OCI-LY7 (cell line): Measurements from ENCODE around the gene GALNT9. TPM values are rescaled to one million over a fixed set of nuclear protein-coding genes. Genes with fewer than 3 reads are reported as not detected.

Source experiments
- BruUV-seq: library from RNA; stranded (reverse); fragments of 400-500 nt; replicated peaks from 2 replicates; lab custom pipeline; 2021; lab: Mats Ljungman, UMichigan
- CTCF ChIA-PET: fragments of 300-600 bp; sonication (Branson Sonifier 250); formaldehyde crosslinking; loops from one replicate; lab custom pipeline; 2022; ENCODE audit warnings: antibody characterized with exemption; ENCODE audit not compliant: unreplicated experiment; lab: Charles Lee
- POLR2A ChIA-PET: fragments of 300-600 bp; sonication (Branson Sonifier 250); formaldehyde crosslinking; loops from one replicate; lab custom pipeline; 2022; ENCODE audit warnings: antibody characterized with exemption; lab: Charles Lee
- DNase-seq: peaks from one replicate; pipeline ENCODE4 v3.0.0-alpha.2; 2015; ENCODE audit warnings: low spot score
- H2AFZ ChIP-seq: fragments of 200-600 bp; sonication (generic), shearing (Covaris generic); 2 replicates; pipeline ENCODE4 v1.6.1; 2014; ENCODE audit warnings: mild to moderate bottlenecking, antibody characterized with exemption, low read length, moderate library complexity
- H3K27ac ChIP-seq: fragments of 200-600 bp; sonication (generic); 2 replicates; pipeline ENCODE4 v1.5.1; 2014; ENCODE audit warnings: mixed run types, low read depth, mild to moderate bottlenecking, moderate library complexity, low read length, inconsistent platforms; ENCODE audit not compliant: poor library complexity, severe bottlenecking
- H3K36me3 ChIP-seq: fragments of 200-600 bp; sonication (generic); 2 replicates; pipeline ENCODE4 v1.6.1; 2014; ENCODE audit warnings: mild to moderate bottlenecking, antibody characterized with exemption, low read length, moderate library complexity, mixed read lengths; ENCODE audit not compliant: insufficient read depth
- H3K4me1 ChIP-seq: fragments of 200-600 bp; sonication (generic); 2 replicates; pipeline ENCODE4 v1.5.1; 2014; ENCODE audit warnings: mild to moderate bottlenecking, low read length; ENCODE audit not compliant: insufficient read depth, poor library complexity, severe bottlenecking
- H3K4me2 ChIP-seq: fragments of 200-600 bp; sonication (generic); 2 replicates; pipeline ENCODE4 v1.6.1; 2014; ENCODE audit warnings: mild to moderate bottlenecking, low read length
- H3K4me3 ChIP-seq: fragments of 200-600 bp; sonication (generic); 2 replicates; pipeline ENCODE4 v1.5.1; 2014; ENCODE audit warnings: mild to moderate bottlenecking, low read depth, low read length; ENCODE audit not compliant: poor library complexity, severe bottlenecking
- H3K79me2 ChIP-seq: fragments of 200-600 bp; sonication (generic); 2 replicates; pipeline ENCODE4 v1.6.1; 2016; ENCODE audit warnings: low read depth, mild to moderate bottlenecking, low read length, moderate library complexity, mixed read lengths; ENCODE audit not compliant: insufficient read depth
- H3K9me2 ChIP-seq: fragments of 200-600 bp; sonication (generic); 2 replicates; pipeline ENCODE4 v1.6.1; 2016; ENCODE audit warnings: mild to moderate bottlenecking, low read length, mixed read lengths; ENCODE audit not compliant: insufficient read depth
- H3K9me3 ChIP-seq: fragments of 200-600 bp; sonication (generic); 2 replicates; pipeline ENCODE4 v1.6.1; 2014; ENCODE audit warnings: mild to moderate bottlenecking, mixed run types, low read length, mixed read lengths
- H4K20me1 ChIP-seq: fragments of 200-600 bp; sonication (generic); 2 replicates; pipeline ENCODE4 v1.6.1; 2014; ENCODE audit warnings: mild to moderate bottlenecking, antibody characterized with exemption, low read length, moderate library complexity, mixed read lengths; ENCODE audit not compliant: insufficient read depth
- EZH2phosphoT487 ChIP-seq: fragments of 200-600 bp; sonication (generic); IDR thresholded peaks from 2 replicates; pipeline ENCODE4 v1.6.1; 2018; ENCODE audit warnings: low read depth, borderline replicate concordance, mild to moderate bottlenecking, mixed run types, antibody characterized with exemption, low read length, moderate library complexity, mixed read lengths
- intact Hi-C: fragments of 100-400 bp; cut with micrococcal nuclease; formaldehyde crosslinking; loops from one replicate; pipeline ENCODE4 v1.10.0; 2022; ENCODE audit not compliant: unreplicated experiment
- total RNA-seq, 2 experiments: library from RNA; depleted of rRNA in 1 of 2; stranded (reverse); fragments of >200 nt in 1 of 2; shearing (Covaris generic) in 1 of 2; gene quantifications; 2 replicates each; pipeline ENCODE4 v1.2.3, GENCODE V29; 2014 to 2022
- TF ChIP-seq, protein P1 (sequence below): fragments of 200-600 bp; sonication (generic); conservative IDR thresholded peaks from 2 replicates; pipeline ENCODE4 v1.5.1; 2014; ENCODE audit warnings: mild to moderate bottlenecking, antibody characterized with exemption, low read length, moderate library complexity, mixed read lengths

The GALNT9 gene
- total RNA-seq, 2 experiments from 2014 or later: 0.28 TPM; not detected in 1

DNA sequence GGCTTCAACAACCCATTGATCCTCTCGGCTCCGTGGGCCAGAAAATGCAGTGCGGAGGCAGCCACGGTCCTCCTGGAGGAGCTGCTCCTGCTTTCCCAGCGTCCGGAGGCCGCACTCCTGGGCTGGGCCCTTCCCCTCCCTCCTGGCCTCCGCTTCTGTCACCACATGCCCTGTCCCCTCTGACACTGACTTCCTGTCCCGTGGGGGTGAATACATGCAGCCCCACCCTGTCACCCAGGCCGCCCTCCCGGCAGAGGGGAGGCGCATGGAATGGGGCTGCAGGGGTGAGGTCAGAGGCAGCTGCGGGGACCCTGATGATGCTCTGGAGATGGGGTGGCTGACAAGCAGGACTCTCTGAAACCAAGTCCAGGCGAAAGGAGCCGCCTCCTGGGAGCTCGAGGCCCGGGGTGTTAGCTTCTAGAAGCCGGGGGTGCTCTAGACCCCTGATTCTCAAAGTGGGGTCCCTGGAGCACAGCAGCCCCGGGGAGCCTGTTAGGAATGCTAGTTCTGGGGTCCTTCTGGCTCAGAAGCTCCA lies 152.9 kb downstream of the GALNT9 start:
- H3K4me1 ChIP-seq: peaks cover 14% of the 10 kb centered on the region
- no peaks in the 10 kb centered on the region for H4K20me1 ChIP-seq
- BruUV-seq: no TSS peak
- H3K9me2 ChIP-seq: no peaks in the 10 kb centered on the region
- intact Hi-C loops: no loop called here
- no peaks in the 10 kb centered on the region for H3K79me2 ChIP-seq
- no peak overlapping the region for H3K4me2 ChIP-seq
- H2AFZ ChIP-seq: no peak overlapping the region
- no peak for DNase-seq
- no peak overlapping the region for H3K27ac ChIP-seq
- no peaks in the 10 kb centered on the region for H3K36me3 ChIP-seq
- no peaks in the 10 kb centered on the region for H3K9me3 ChIP-seq
- POLR2A ChIA-PET: no interaction called here
- no peak overlapping the region for H3K4me3 ChIP-seq
- TF ChIP-seq, protein P1, sequence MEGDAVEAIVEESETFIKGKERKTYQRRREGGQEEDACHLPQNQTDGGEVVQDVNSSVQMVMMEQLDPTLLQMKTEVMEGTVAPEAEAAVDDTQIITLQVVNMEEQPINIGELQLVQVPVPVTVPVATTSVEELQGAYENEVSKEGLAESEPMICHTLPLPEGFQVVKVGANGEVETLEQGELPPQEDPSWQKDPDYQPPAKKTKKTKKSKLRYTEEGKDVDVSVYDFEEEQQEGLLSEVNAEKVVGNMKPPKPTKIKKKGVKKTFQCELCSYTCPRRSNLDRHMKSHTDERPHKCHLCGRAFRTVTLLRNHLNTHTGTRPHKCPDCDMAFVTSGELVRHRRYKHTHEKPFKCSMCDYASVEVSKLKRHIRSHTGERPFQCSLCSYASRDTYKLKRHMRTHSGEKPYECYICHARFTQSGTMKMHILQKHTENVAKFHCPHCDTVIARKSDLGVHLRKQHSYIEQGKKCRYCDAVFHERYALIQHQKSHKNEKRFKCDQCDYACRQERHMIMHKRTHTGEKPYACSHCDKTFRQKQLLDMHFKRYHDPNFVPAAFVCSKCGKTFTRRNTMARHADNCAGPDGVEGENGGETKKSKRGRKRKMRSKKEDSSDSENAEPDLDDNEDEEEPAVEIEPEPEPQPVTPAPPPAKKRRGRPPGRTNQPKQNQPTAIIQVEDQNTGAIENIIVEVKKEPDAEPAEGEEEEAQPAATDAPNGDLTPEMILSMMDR: no peak
- TF ChIP-seq EZH2phosphoT487: no peak
- CTCF ChIA-PET: no interaction called here

- H3K4me3 ChIP-seq: no peak overlapping the region
- H3K4me1 ChIP-seq: peaks cover 14% of the 10 kb centered on the region
- ChIA-PET POLR2A (no interaction called here), CTCF (no interaction called here)
- H2AFZ ChIP-seq: no peak overlapping the region
- H3K9me3 ChIP-seq: no peaks in the 10 kb centered on the region
- no peak for DNase-seq
- H3K79me2 ChIP-seq: no peaks in the 10 kb centered on the region
- no TSS peak for BruUV-seq
- no peaks in the 10 kb centered on the region for H3K36me3 ChIP-seq
- no peak overlapping the region for H3K4me2 ChIP-seq
- H3K27ac ChIP-seq: no peak overlapping the region
- H4K20me1 ChIP-seq: no peaks in the 10 kb centered on the region
- no peaks in the 10 kb centered on the region for H3K9me2 ChIP-seq
- intact Hi-C loops: no loop called here
- TF ChIP-seq, protein P1: no peak
- no peak for TF ChIP-seq EZH2phosphoT487
These were observed 153.6 kb downstream of the GALNT9 start for GRCh38 chr12:132175496-132176384.
